ENCODE data around the gene UPK1B.
"Not testable (repeated sequence)": the region's sequence is repeated elsewhere in the genome, so short reads cannot be mapped to it uniquely, and the experiment has no call there.

Gene UPK1B

DNA sequence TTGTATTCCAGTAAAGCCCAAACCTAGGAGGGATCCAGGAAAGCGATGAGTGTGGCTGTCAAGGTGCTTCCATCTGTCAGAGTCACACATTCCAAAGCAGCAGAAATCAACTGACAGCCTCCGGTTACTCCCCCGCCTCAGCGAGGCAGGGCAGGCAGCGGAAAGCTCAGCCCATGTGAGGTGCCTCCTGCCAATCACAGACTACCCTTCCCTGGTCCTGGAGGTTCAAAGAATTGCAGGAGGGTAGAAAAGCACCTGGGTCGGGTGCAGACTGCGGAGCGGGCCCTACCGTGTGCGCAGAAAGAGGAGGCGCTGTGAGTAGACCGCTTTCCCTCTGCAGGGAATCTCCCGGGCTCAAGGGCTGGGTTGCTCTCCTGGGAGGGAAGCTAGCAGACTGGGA is at the start of gene UPK1B:
Gene UPK1B (plus strand): TSS at position 274 of the 400 bp plus-strand sequence. CDS start 13,144 bp downstream, outside the sequence.
- DNase-seq (ENCODE audit: low read depth in 1 of 2, low spot score in 1 of 2) = no peak

DNA sequence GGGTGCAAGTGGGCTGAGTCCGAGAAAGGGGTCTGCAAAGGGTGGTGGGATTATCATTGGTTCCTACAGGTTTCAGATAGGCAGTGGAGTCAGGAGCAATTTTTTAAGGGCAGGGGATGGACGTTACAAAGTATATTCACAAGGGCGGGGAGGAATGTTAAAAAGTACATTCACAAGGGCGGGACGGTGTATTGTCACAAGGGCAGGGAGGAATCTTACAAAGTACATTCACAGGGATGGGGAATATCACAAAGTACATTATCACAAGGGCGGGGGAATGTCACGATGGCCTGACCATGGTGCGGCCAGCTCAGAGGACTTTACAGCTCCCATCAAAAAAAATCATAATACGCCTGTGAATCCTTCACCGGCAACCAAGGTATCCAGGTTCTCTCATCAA is 48.1 kb upstream of the UPK1B start:
- no peak for DNase-seq (ENCODE audit: low read depth in 1 of 2, low spot score in 1 of 2)

DNA sequence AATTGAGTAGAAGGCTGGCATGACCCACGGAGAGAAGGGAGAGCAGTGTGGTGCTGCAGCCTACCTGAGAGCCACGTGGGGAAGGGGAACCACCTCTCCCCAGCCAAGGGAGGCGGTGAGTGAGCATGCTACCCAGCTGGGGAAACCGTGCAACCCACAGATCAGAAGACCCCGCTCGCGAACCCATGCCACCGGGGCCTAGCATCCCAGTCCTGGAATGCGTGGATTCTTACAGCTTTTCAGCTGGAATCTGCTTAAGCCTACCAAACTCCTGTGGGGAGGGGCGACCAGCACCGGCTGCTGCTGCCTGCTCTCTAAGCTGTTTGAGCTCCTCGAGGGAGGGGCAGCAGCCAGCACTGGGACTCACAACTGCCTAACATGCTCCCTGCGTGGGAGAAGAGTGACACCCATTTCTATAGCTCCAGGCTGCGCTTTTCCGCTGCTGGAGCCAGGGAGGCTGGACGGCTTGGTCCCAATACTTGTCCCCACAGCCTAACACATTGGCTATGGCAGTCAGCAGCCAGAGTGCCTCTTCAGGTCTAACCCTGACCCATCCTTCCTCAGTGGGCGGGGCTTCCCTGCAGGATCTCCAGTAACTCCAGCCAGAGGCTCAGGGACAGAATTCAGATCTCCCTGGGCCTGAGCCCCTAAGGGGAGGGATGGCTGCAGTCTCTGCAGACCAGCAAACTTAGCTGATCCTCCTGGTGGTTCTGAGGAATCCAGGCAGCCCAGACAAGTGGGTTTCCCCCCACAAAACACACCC is 47.5 kb upstream of the UPK1B start:
- DNase-seq (ENCODE audit: low read depth in 1 of 2, low spot score in 1 of 2) = no peak

DNA sequence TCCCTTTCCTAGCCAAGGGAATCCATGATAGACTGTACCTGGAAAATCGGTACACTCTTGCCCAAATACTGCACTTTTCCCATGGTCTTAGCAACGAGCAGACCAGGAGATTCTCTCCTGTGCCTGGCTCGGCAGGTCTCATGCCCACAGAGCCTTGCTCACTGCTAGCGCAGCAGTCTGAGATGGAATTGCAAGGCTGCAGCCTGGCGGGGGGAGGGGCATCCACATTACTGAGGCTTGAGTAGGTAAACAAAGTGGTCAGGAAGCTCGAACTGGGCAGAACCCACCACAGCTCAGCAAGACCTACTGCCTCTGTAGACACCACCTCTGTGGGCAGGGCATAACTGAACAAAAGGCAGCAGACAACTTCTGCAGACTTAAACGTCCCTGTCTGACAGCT is 43.1 kb upstream of the UPK1B start:
- DNase-seq (ENCODE audit: low read depth in 1 of 2, low spot score in 1 of 2) = not testable (repeated sequence)

- not testable (repeated sequence) for DNase-seq (ENCODE audit: low read depth in 1 of 2, low spot score in 1 of 2)
Measured at GRCh38 chr3:119132291-119132690, 41.1 kb upstream of the UPK1B start.

DNA sequence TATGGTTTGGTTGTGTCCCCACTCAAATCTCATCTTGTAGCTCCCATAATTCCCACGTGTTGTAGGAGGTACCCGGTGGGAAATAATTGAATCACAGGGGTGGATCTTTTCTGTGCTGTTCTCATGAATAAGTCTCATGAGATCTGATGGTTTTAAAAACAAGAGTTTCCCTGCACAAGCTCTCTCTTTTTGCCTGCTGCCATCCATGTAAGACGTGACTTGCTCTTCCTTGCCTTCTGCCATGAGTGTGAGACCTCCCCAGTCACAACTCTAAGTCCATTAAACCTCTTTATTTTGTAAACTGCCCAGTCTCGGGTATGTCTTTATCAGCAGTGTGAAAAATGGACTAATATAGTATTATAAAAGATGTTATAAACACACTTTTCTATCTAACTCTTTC is 34.0 kb upstream of the UPK1B start:
- not testable (repeated sequence) for DNase-seq (ENCODE audit: low read depth in 1 of 2, low spot score in 1 of 2)

DNA sequence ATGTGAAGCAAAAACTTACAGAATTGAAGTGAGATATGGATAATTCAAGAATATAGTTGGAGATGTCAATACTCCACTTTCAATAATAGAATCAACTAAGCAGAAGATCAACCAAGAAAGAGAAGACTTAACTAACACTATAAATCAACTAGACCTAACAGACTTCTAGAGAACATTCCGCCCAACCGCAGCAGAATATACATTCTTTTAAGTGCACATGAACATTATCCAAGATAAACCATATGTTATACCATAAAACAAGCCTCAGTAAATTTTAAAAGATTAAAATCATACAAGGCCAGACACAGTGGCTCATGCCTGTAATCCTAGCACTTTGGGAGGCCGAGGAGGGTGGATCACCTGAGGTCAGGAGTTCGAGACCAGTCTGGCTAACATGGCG is 32.9 kb upstream of the UPK1B start:
- no peak for DNase-seq (ENCODE audit: low read depth in 1 of 2, low spot score in 1 of 2)

DNA sequence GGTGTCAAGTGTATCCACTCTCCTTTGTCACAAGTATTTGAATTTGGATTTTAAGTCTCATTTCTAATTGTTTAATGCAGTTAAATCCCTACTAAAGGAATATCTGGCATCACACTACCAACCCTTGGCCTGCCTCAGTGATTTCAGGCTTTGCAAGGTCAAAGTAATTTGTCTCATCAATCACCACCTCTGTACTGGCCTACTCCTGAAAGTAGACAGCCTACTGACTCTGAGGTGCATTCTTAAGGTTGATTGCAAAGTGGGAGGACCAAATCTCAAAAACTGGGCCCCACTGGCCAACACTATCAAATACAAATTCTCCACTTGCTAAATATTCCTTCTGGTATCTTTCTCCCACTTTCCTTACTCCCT is 28.3 kb upstream of the UPK1B start:
- DNase-seq (ENCODE audit: low read depth in 1 of 2, low spot score in 1 of 2) = no peak

GRCh38 chr3:119145500-119146167 is 27.8 kb upstream of the UPK1B start, which contains the start of gene TEX55:
Gene TEX55, plus strand, starts transcription at chr3:119146165. Its CDS starts 25 bp downstream, at chr3:119146190.
- DNase-seq (ENCODE audit: low read depth in 1 of 2, low spot score in 1 of 2) = no peak

DNA sequence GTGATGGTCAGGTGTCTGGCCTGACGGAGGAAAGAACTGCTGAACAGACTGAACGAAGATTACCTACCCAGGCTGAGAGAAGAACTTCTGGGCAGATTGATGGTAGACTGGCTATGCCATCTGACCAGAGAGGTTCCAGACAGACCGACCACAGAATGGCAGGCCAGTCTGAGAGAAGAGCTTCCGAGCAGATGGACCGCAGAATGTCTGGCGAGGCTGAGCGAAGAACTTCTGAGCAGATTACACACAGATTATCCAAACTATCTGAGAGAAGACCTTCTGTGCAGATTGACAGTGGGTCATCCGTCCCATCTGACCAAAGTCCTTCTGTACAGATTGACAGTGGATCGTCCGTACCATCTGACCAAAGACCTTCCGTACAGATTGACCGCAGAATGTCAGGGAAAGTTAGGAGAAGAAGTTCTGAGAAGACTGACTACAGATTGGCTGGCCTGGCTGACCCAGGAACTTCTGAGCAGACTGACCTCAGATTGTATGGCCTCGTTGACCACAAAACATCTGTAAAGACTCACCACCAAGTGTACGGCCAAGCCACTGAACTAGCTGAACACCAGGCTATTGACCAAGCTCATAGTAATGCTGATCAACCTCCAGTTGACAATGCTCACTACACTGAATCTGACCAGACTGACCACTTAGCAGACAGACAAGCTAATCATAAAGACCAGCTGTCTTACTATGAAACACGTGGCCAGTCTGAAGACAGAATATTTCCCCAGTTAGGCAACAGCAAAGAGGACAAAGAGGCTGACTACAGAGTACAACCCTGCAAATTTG is 26.6 kb upstream of the UPK1B start:
- DNase-seq (ENCODE audit: low read depth in 1 of 2, low spot score in 1 of 2) = no peak

DNA sequence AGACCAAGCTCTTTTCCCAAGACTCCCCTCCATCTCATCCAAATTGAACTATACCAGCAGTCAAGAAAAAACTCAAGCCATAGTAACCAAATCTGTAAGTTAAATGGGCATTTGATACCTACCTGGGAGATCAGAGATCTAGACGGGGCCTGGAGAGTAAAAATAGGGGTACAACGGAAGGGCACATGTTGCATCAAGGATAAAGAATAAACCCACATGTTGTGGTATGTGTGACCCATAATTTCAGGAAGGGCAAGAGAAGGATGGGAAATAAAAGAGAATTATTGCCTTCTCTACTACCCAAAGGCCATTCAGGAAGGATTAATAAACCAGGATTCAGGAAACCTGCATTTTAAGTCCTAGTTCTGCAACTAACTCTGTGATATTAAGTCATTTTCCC is 25.9 kb upstream of the UPK1B start:
- no peak for DNase-seq (ENCODE audit: low read depth in 1 of 2, low spot score in 1 of 2)

DNA sequence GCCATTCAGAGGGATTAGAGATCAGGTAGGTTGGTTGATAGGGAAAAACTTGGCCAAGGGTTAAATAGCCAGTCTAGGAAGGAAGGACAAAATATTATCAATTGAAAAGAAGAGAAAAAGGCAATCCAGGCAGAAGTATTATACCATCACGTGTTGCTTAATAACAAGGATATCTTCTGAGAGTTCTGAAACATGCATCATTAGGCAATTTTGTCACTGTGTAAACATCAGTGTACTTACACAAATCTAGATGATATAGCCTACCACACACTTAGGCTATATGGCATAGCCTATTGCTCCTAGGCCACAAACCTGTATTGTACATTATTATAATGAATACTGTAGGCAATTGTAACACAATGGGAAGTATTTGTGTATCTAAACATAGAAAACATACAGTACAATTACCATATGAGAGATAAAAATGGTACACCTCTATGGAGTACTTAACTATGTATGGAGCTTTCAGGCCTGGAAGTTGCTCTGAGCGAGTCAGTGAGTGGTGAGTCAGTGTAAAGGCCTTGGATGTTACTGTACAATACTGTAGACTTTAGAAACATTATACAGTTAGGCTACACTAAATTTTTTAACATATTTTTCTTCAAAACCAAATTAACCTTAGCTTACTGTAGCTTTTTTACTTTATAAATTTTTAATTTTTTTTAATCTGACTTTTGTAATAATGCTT is 24.8 kb upstream of the UPK1B start:
- DNase-seq (ENCODE audit: low read depth in 1 of 2, low spot score in 1 of 2) = no peak

DNA sequence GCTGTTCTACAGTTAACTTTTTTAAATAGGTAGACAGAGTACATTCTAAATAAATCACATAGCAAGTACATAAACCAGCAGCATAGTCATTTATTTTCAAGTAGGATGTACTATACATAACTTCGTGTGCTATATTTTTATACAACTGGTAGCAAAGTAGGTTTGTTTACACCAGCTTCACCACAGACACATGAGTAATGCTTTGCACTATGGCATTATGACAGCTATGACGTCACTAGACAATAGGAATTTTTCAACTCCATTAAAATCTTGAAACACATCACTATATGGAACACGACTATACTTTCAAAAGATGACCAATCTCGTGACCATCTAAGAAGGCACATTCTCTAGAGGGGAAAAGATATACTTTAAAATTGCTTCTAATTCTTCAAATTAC is 23.9 kb upstream of the UPK1B start:
- DNase-seq (ENCODE audit: low read depth in 1 of 2, low spot score in 1 of 2) = no peak

DNA sequence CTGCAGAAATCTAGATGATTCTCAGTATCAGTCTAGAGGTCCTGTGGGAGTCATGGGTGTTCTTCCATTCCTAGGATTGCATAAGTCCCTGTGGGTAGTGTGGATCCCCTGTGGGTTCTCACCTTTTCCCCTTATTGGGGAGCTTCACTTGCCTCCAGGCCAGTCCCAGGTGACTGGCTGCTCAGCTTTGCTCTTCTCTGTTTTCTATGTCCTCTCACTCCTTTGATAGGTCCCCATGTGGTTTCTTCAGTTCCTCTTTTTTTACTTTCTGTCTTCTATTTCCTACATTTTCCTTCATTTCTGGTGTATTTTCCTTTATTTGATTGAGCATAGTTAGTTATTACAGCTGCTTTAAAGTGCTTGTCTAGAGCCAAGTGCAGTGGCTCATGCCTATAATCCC is 16.5 kb upstream of the UPK1B start:
- DNase-seq (ENCODE audit: low read depth in 1 of 2, low spot score in 1 of 2) = no peak

DNA sequence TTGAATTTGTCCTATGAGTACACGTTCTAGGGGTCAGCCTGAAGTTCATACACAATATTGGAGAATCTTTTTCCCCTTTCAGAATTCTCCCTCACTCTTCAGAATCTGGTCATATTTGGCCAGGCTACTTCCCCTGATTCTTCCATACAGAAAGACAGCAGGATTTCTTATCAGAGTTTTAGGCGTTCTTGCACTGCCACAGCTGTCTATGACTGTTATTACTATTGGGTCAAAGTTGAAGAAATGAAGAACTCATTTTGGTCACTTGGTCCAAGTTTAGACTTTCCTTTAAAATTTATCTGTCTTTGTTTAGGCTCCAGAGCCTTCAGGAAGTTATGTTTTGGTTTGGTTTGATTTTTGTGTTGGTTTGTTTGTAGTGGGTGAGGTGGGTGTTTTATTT is 15.4 kb upstream of the UPK1B start:
- DNase-seq (ENCODE audit: low read depth in 1 of 2, low spot score in 1 of 2) = no peak

GRCh38 chr3:119160361-119160760 is 13.0 kb upstream of the UPK1B start:
- DNase-seq (ENCODE audit: low read depth in 1 of 2, low spot score in 1 of 2) = no peak

DNA sequence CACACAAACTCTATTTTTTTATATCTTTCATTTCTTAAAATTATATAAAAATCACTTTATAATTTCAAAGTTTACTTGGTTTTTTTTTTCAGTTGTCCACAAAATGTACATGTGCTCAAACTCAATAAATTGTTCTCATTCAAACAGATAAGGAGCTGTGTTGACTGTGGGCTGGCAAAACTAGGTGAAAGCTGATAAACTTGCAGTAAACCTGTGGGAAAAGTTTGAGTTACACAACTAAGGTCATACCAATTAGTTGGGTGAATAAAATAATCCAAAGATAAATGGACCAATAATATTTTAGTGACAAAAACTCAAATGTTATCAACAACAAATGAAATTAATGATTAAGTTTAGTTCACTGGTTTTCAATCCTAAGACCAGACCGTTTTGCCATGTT is 12.6 kb upstream of the UPK1B start:
- no peak for DNase-seq (ENCODE audit: low read depth in 1 of 2, low spot score in 1 of 2)

DNA sequence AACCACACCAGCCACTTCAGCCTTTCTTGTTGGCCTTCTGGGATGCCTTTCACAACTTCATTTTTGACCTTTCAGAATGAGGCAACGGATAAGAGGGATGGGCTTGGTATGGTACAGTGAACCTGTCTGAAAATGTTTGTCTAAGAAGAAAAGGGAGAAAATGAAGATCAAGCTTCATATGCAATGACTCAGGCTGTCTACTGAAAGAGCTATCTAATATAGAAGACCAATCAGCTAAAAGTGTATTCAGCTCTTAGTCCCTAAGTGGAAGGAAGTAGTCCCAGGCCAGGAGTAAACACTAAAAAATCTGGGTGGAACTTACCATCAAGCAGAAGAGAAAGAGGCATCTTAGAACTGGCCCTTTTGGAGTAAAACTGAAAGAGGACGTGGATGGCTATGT is 12.2 kb upstream of the UPK1B start:
- no peak for DNase-seq (ENCODE audit: low read depth in 1 of 2, low spot score in 1 of 2)

DNA sequence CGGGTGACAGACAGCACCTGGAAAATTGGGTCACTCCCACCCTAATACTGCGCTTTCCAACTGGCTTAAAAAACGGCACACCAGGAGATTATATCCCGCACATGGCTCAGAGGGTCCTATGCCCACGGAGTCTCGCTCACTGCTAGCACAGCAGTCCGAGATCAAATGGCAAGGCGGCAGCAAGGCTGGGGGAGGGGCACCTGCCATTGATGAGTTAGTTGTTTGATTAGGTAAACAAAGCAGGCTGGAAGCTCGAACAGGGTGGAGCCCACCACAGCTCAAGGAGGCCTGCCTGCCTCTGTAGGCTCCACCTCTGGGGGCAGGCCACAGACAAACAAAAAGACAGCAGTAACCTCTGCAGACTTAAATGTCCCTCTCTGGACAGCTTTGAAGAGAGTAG is 8.7 kb upstream of the UPK1B start:
- DNase-seq (ENCODE audit: low read depth in 1 of 2, low spot score in 1 of 2) = not testable (repeated sequence)

DNA sequence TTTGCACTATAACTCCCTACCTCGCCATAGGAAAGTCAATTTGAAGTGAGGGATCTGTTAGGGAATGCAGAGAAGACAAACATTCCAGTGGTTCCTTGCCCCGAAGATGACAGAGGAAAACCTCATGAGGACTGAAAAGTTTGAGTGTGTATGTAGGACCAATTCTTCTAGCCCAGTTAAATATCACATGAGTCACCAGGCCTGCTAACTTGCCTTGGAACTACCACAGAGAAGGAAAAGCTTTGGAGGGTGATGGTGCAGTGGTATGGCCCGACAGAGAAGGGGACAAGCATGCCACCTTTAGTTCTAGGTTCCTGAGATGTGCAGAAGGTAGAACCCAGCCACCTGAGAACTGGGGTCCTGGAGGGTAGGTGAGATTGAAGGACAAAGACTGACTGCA is 2.6 kb upstream of the UPK1B start:
- no peak for DNase-seq (ENCODE audit: low read depth in 1 of 2, low spot score in 1 of 2)

Data from stimulated activated CD4-positive, alpha-beta T cell treated with anti-CD3 and anti-CD28 coated beads, Interleukin-15, amount 100 ng/mL, for 1 hour (primary cell).